GM12865 (cell line): ENCODE results near the gene CALML3.
"Not testable (repeated sequence)": the region's sequence is repeated elsewhere in the genome, so short reads cannot be mapped to it uniquely, and the experiment has no call there.

Experiments
- DNase-seq: peaks from one replicate; pipeline ENCODE4 v3.0.0; 2010; ENCODE audit warnings: low read depth
- H3K4me3 ChIP-seq: 2 replicates; pipeline ENCODE4 v1.5.1; 2011; ENCODE audit warnings: mild to moderate bottlenecking, low read depth, low read length, control low read depth
- TF ChIP-seq, protein P1 (sequence below): IDR thresholded peaks from 2 replicates; pipeline ENCODE4 v1.5.1; 2011; ENCODE audit warnings: low read length, control low read depth, low read depth, inconsistent platforms; ENCODE audit not compliant: insufficient read depth; ENCODE audit errors: missing control alignments

The CALML3 gene

DNA sequence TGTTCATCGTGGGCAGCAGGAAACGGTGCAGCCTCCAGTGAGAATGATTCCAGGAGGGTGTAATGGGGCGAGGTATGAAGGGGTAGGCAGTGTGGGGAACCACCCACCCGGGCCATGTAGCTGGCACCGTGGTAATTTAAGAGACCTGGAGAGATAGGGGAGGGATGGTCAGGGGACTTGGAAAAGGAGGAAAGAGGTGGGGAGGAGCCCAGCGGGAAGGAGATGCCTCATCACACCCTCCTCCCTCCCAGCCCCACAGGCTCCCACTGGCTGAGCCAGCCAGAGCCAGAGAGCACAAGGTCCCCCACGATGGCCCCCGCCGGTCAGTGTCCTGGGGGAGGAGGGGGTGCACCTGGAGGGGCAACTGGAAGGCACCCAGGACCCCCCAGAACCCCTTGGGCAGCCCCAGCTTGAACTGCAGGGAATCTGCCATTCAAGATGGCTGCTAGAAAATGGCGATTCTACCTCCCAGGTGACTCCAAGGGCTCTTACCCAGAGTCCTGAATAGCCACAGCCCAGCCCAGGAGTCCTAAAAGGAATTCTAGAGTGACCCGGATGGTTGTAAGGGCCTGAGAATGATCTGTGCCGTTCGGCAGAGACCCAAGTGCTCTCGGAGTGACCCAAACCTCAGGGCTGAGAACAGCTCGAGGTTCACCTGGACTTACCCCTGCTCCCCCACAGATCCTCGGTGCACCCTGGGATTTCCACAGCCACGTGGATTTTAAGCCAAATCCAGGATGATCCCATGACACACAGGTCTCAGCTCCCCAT is 28.8 kb downstream of the CALML3 start:
- DNase-seq: no peak
- no peak overlapping the region for H3K4me3 ChIP-seq
- TF ChIP-seq, protein P1, sequence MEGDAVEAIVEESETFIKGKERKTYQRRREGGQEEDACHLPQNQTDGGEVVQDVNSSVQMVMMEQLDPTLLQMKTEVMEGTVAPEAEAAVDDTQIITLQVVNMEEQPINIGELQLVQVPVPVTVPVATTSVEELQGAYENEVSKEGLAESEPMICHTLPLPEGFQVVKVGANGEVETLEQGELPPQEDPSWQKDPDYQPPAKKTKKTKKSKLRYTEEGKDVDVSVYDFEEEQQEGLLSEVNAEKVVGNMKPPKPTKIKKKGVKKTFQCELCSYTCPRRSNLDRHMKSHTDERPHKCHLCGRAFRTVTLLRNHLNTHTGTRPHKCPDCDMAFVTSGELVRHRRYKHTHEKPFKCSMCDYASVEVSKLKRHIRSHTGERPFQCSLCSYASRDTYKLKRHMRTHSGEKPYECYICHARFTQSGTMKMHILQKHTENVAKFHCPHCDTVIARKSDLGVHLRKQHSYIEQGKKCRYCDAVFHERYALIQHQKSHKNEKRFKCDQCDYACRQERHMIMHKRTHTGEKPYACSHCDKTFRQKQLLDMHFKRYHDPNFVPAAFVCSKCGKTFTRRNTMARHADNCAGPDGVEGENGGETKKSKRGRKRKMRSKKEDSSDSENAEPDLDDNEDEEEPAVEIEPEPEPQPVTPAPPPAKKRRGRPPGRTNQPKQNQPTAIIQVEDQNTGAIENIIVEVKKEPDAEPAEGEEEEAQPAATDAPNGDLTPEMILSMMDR: no peak

DNA sequence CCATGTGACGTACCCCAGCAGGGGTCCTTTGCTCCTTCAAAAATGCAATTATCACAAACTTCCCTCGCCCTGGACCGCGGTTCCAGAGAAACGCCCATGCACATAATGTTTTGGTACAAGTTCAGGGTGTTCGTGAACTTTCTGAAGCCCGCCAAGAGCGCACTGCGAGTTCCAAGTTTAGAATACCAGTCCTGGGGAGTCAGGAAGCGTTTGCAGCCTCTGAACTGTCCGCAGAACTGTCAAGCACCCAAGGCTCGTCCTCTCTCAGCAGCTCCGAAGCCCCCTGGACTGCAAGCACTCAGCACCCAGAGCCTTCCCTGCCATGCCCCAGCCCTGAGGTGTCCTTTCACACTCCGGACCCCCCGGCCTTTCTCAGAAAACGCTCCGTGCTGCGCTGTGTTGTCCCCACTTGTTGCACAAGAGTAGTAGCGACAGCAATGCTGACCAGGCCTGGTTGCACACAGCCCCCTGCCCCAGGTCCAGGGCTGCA is 30.3 kb downstream of the CALML3 start:
- no peak for DNase-seq
- H3K4me3 ChIP-seq: no peak overlapping the region
- TF ChIP-seq, protein P1: no peak

DNA sequence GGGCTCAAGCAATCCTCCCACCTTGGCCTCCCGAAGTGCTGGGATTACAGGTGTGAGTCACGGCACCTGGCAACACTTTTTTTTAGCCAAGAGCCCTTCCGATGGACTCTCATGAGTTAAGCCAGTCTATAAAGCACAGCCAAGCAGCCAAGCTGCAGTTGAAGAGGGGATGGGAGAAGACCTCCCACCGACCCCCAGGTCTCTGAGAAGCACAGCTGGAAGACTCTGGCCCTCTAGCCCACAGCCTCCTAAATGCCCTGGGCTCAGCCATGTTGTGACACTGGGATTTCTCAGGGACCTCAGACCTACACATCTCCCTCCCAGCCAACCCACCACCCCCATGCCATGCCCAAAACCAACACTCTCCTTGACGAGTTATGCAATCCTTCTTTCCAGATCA is 31.1 kb downstream of the CALML3 start:
- H3K4me3 ChIP-seq: no peak overlapping the region
- DNase-seq: no peak
- TF ChIP-seq, protein P1: no peak

DNA sequence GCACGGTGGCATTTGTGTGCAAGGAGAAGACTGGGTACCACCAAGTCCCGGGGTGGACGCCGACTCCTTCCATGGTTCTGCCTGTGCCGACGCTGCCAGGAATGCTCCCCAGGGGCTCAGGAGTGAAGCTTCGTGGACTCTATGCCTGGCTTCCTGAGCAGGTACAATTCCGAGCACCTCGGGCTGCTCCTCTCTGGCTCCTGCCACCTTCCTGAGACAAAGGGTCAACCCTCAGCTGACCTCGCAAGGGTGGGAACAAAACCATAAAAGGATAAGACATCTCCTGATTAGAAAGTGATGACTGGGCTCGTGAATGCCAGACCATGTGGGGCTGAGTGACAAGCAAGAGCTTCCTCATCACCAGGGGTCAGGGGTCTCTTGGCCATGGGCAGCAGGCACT is 31.8 kb downstream of the CALML3 start:
- H3K4me3 ChIP-seq: no peak overlapping the region
- no peak for DNase-seq
- TF ChIP-seq, protein P1: no peak

DNA sequence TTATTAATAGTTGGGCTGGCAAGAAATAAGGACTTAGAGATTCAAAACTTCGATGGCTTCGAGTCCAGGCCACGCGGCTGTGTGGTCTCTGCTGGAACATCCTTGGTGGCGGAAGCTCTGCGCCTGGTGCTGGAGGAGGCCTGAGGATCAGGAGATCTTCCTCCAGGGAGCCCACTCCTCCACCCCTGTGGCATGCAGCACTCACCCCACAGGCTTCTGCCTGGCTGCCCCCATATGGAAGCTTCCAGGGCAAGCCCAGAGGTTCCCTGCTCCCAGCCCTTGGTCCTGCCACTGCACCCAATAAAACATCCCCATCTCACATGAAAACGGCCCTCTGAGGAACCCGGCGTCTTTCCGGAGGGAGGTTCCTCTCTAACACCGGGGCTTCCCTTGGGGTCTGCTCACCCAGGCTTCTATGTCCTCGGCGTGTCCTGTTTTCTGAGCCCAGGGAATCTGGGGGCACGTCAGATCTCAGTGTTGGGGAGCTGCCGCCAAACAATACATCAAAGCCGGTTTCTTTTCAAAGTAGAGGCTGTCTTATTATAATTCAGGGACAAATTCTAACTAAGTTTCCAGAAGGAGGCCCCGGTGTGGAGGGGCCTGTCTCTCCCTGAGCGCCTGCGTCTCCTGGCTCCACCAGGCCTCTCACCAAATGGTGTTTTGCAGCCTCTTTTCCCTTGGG is 32.4 kb downstream of the CALML3 start:
- no peak overlapping the region for H3K4me3 ChIP-seq
- TF ChIP-seq, protein P1: no peak
- no peak for DNase-seq

DNA sequence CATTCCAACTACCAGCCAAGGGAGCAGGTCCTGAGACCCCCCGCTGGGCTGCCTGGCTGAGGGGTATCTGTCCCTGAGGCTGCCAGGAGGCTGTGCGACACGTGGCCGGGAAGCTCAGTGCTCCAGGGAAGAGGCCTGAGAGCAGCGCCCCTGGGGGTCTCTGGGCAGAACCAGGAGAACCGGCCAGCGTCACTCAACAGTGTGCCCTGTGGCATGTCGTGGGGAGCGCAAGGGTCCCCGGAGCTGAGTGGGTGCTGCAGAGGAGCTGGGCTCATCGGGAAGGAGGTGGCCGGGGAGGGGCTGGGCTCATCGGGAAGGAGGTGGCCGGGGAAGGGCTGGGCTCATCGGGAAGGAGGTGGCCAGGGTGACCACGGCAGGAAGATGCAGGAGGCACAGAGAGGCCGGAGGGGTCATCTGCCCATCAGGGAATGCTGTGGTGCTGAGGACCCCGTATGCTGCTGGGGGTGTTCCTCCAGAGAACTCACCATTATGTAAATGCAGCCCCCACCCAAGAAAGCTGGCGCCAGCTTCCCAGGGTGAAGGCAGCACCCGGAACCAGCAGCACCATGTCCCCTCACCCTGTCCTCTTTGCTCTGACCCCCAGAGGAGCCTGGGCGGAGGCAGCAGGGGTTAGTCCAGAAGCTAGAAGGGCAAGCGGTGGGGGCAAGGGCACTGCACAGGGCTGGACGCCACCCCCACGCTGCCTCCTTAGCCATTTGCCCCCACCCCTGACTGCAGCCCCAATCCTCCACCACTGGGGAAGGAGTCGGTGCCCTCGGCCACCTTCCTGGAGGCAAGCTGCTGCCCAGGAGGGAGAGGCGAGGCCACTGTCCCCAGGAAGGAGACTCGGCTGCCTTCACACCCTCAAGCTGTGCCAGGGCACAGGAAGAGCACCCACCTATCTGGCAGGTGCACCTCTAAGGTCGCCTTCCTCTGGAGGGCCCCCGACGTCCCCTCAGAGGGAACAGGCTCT is 33.3 kb downstream of the CALML3 start:
- TF ChIP-seq, protein P1: no peak
- no peak overlapping the region for H3K4me3 ChIP-seq
- no peak for DNase-seq

DNA sequence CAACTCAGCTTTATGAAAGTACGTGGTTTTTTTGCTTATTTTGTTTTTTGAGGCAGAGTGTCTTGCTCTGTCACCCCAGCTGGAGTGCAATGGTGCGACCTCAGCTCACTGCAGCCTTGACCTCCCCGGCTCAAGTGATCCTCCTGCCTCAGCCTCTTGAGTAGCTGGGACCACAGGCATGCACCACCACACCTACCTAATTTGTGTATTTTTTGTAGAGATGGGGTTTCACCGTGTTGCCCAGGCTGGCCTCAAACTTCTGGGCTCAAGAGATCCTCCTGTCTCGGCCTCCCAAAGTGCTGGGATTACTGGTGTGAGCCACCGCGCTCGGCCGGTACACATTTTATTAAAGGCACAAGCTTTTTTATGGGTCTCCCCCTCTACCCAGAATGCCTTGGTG is 34.3 kb downstream of the CALML3 start:
- H3K4me3 ChIP-seq, DNase-seq: not testable (repeated sequence)
